HepG2 (cell line): ENCODE measurements around the gene CLIP2. TPM values are rescaled to one million over a fixed set of nuclear protein-coding genes. Genes with fewer than 3 reads are reported as not detected.

ENCODE experiments used
- ATAC-seq: fragments of 200-7000 bp; cut with Tn5 transposase; 3 replicates; pipeline ENCODE4 v1.9.1; 2020; ENCODE audit warnings: mild to moderate bottlenecking, moderate library complexity
- BruUV-seq: library from RNA; stranded (reverse); fragments of 400-500 nt; replicated peaks from 2 replicates; lab custom pipeline; 2021; lab: Mats Ljungman, UMichigan
- CTCF ChIA-PET: fragments of 300-600 bp; formaldehyde crosslinking; extraction: SDS; loops from one replicate; lab custom pipeline; 2021; ENCODE audit warnings: low total read pairs, inconsistent platforms, low intra/inter-chr PET ratio; lab: Yijun Ruan, JAX
- POLR2A ChIA-PET: fragments of 350-600 bp; sonication (Branson Sonifier 250); formaldehyde crosslinking; loops from one replicate; lab custom pipeline; 2020; ENCODE audit warnings: antibody characterized with exemption, inconsistent platforms; lab: Yijun Ruan, JAX
- DNase-seq: peaks from one replicate; pipeline ENCODE4 v3.0.0-alpha.2; 2015; ENCODE audit warnings: low spot score
- FAIRE-seq: peaks from 3 replicates; lab custom pipeline; 2011; peaks lifted over from hg19 to GRCh38; lab: Jason Lieb, UNC
- H2AFZ ChIP-seq: one replicate; pipeline ENCODE4 v1.6.1; 2011; ENCODE audit warnings: low read length, inconsistent platforms
- H3K27ac ChIP-seq: fragments of 300-600 bp; 3 replicates; pipeline ENCODE4 v1.8.0; 2011; ENCODE audit warnings: mixed run types, mild to moderate bottlenecking, mixed read lengths, low read length, inconsistent platforms; ENCODE audit not compliant: insufficient read depth; ENCODE audit errors: extremely low read length
- H3K27me3 ChIP-seq, 2 experiments: fragments of 200-600 bp in 1 of 2; 2 replicates in 1 of 2; 3 replicates in 1 of 2; pipeline versions ENCODE4 v1.6.0 to v1.8.0; 2011; ENCODE audit warnings: low read length in 2 of 2, mild to moderate bottlenecking in 2 of 2, moderate library complexity in 2 of 2, inconsistent platforms in 1 of 2; ENCODE audit not compliant: insufficient read depth in 2 of 2, control insufficient read depth in 1 of 2
- H3K36me3 ChIP-seq, 2 experiments: fragments of 200-600 bp in 1 of 2; replicated peaks in 1 of 2; 2 replicates in 1 of 2; 3 replicates in 1 of 2; pipeline versions ENCODE4 v1.5.1 to v1.8.0; 2011; ENCODE audit warnings: low read length in 2 of 2, inconsistent platforms in 1 of 2; ENCODE audit not compliant: insufficient read depth in 2 of 2, control insufficient read depth in 1 of 2
- H3K4me1 ChIP-seq: 2 replicates; pipeline ENCODE4 v1.5.1; 2012; ENCODE audit warnings: low read length, inconsistent platforms; ENCODE audit not compliant: insufficient read depth
- H3K4me2 ChIP-seq: 2 replicates; pipeline ENCODE4 v1.6.0; 2011; ENCODE audit warnings: low read depth, low read length, inconsistent platforms
- H3K4me3 ChIP-seq, 3 experiments: fragments of 200-600 bp in 1 of 3; sonication (generic), shearing (Covaris generic) in 1 of 3; replicated peaks in 1 of 3; 2 replicates each; pipeline ENCODE4 v1.5.1; 2011 to 2016; ENCODE audit warnings: low read length in 3 of 3, inconsistent platforms in 2 of 3, low read depth in 2 of 3, mild to moderate bottlenecking in 2 of 3, control low read depth in 1 of 3, mixed read lengths in 1 of 3; ENCODE audit not compliant: insufficient read depth in 1 of 3
- H3K79me2 ChIP-seq: one replicate; pipeline ENCODE4 v1.6.1; 2011; ENCODE audit warnings: low read length, inconsistent platforms; ENCODE audit not compliant: insufficient read depth
- H3K9ac ChIP-seq: 2 replicates; pipeline ENCODE4 v1.6.0; 2011; ENCODE audit warnings: mild to moderate bottlenecking, low read depth, low read length, inconsistent platforms; ENCODE audit not compliant: insufficient read depth
- H3K9me3 ChIP-seq: 2 replicates; pipeline ENCODE4 v1.5.1; 2012; ENCODE audit warnings: mild to moderate bottlenecking, low read length
- H4K20me1 ChIP-seq: 2 replicates; pipeline ENCODE4 v1.6.0; 2011; ENCODE audit warnings: inconsistent platforms, mild to moderate bottlenecking, low read length, moderate library complexity; ENCODE audit not compliant: insufficient read depth
- CSRNP1 ChIP-seq: sonication (generic); formaldehyde crosslinking; IDR thresholded peaks from 2 replicates; pipeline ENCODE4 v1.8.1; 2023; ENCODE audit warnings: mild to moderate bottlenecking, missing genetic modification reagents
- HNF1A ChIP-seq, 2 experiments: sonication (generic) in 1 of 2; formaldehyde crosslinking in 1 of 2; IDR thresholded peaks; 2 replicates each; pipeline versions ENCODE4 v1.4.0 to v1.6.1; 2016 to 2020; ENCODE audit warnings: borderline replicate concordance in 1 of 2, low read depth in 1 of 2, mild to moderate bottlenecking in 1 of 2, missing genetic modification reagents in 1 of 2
- HOXA5 ChIP-seq: sonication (generic); formaldehyde crosslinking; IDR thresholded peaks from 2 replicates; pipeline ENCODE4 v1.4.0; 2020; ENCODE audit warnings: missing genetic modification reagents
- POGK ChIP-seq: sonication (generic); formaldehyde crosslinking; conservative IDR thresholded peaks from 2 replicates; pipeline ENCODE4 v1.8.0; 2022; ENCODE audit warnings: mild to moderate bottlenecking, moderate library complexity, missing genetic modification reagents
- RFX3 ChIP-seq: IDR thresholded peaks from 2 replicates; pipeline ENCODE4 v1.6.1; 2016; ENCODE audit warnings: missing biosample characterization, missing genetic modification reagents
- SOX6 ChIP-seq, 2 experiments: fragments of 450-650 bp in 1 of 2; sonication (generic) in 1 of 2; formaldehyde crosslinking in 1 of 2; IDR thresholded peaks; 2 replicates each; pipeline versions ENCODE4 v1.4.0 to v1.6.1; 2017 to 2020; ENCODE audit warnings: antibody characterized with exemption in 1 of 2, mild to moderate bottlenecking in 1 of 2, missing genetic modification reagents in 1 of 2
- SPEN ChIP-seq: sonication (generic); formaldehyde crosslinking; IDR thresholded peaks from 2 replicates; pipeline ENCODE4 v1.5.1; 2020; ENCODE audit warnings: low read depth, mild to moderate bottlenecking, missing genetic modification reagents
- SRSF4 ChIP-seq: fragments of 200-400 bp; formaldehyde crosslinking; IDR thresholded peaks from one replicate; pipeline ENCODE4 v1.6.1; 2018; ENCODE audit warnings: mild to moderate bottlenecking, low read depth, low read length, moderate library complexity; ENCODE audit not compliant: poor library complexity, severe bottlenecking
- WIZ ChIP-seq: sonication (generic); formaldehyde crosslinking; IDR thresholded peaks from 2 replicates; pipeline ENCODE4 v1.5.1; 2020; ENCODE audit warnings: mild to moderate bottlenecking, missing genetic modification reagents
- ZNF260 ChIP-seq: sonication (generic); formaldehyde crosslinking; IDR thresholded peaks from 2 replicates; pipeline ENCODE4 v1.4.0; 2020; ENCODE audit warnings: missing genetic modification reagents, low read depth, mild to moderate bottlenecking, borderline replicate concordance
- ZNF749 ChIP-seq: sonication (generic); formaldehyde crosslinking; IDR thresholded peaks from 2 replicates; pipeline ENCODE4 v1.8.0; 2022; ENCODE audit warnings: mild to moderate bottlenecking, missing genetic modification reagents, moderate library complexity, borderline replicate concordance
- WGBS: methylation state at CpG from one replicate; pipeline ENCODE4 v1.1.6; 2017; ENCODE audit warnings: low lambda C conversion rate; 5-methylcytosine and 5-hydroxymethylcytosine counted together
- in situ Hi-C: cut with HindIII; loops from 2 replicates; pipeline ENCODE4 v1.10.0; 2017; ENCODE audit warnings: low pct_unique_long_range_greater_than_20kb; ENCODE audit not compliant: extremely low pct_ligation_motif_present
- intact Hi-C: fragments of 100-400 bp; cut with micrococcal nuclease; formaldehyde crosslinking; loops from one replicate; pipeline ENCODE4 v1.10.0; 2022; ENCODE audit not compliant: unreplicated experiment
- polyA plus RNA-seq, 8 experiments: library from polyadenylated mRNA; depleted of rRNA in 3 of 8; stranded (reverse) in 7 of 8; unstranded in 1 of 8; fragments of >200 nt; fragmentation: Illumina TruSeq in 4 of 8; extraction: Trizol in 4 of 8; gene quantifications; 2 replicates each; pipeline versions ENCODE4 v1.2.1 to v1.2.3, GENCODE V29; 2011 to 2016; ENCODE audit warnings: low read depth in 4 of 8, missing spikeins in 1 of 8, mixed read lengths in 1 of 8; ENCODE audit not compliant: insufficient read depth in 1 of 8
- total RNA-seq, 5 experiments: library from RNA; depleted of rRNA; stranded (reverse); fragments of >200 nt; fragmentation: Illumina TruSeq; extraction: Trizol; gene quantifications; 2 replicates each; pipeline ENCODE4 v1.2.3, GENCODE V29; 2016; ENCODE audit warnings: low read depth in 1 of 5
- TF ChIP-seq, protein P1 (sequence below): sonication (generic); formaldehyde crosslinking; IDR thresholded peaks from 2 replicates; pipeline ENCODE4 v1.4.0; 2020; ENCODE audit warnings: low read depth, missing genetic modification reagents

CLIP2 gene
- total and polyA plus RNA-seq, 2 of the 13 experiments (the other 11 are each of a cell fraction or from before 2014, with no cell fraction given) = 6.5 to 17.4 TPM

GRCh38 chr7:74379938-74380337 lies 90.7 kb downstream of the CLIP2 start:
- in situ Hi-C loops = no loop called here
- no peak overlapping the region for H3K4me2 ChIP-seq
- TF ChIP-seq RFX3 = no peak
- no peak for TF ChIP-seq SRSF4
- no peak for TF ChIP-seq WIZ
- no peak for TF ChIP-seq POGK (CRISPR knock-in tag)
- TF ChIP-seq, protein P1, sequence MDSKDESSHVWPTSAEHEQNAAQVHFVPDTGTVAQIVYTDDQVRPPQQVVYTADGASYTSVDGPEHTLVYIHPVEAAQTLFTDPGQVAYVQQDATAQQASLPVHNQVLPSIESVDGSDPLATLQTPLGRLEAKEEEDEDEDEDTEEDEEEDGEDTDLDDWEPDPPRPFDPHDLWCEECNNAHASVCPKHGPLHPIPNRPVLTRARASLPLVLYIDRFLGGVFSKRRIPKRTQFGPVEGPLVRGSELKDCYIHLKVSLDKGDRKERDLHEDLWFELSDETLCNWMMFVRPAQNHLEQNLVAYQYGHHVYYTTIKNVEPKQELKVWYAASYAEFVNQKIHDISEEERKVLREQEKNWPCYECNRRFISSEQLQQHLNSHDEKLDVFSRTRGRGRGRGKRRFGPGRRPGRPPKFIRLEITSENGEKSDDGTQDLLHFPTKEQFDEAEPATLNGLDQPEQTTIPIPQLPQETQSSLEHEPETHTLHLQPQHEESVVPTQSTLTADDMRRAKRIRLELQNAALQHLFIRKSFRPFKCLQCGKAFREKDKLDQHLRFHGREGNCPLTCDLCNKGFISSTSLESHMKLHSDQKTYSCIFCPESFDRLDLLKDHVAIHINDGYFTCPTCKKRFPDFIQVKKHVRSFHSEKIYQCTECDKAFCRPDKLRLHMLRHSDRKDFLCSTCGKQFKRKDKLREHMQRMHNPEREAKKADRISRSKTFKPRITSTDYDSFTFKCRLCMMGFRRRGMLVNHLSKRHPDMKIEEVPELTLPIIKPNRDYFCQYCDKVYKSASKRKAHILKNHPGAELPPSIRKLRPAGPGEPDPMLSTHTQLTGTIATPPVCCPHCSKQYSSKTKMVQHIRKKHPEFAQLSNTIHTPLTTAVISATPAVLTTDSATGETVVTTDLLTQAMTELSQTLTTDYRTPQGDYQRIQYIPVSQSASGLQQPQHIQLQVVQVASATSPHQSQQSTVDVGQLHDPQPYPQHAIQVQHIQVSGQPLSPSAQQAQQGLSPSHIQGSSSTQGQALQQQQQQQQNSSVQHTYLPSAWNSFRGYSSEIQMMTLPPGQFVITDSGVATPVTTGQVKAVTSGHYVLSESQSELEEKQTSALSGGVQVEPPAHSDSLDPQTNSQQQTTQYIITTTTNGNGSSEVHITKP (CRISPR knock-in tag) = no peak
- no peak for TF ChIP-seq HOXA5
- no peak for TF ChIP-seq ZNF260 (CRISPR knock-in tag)
- TF ChIP-seq ZNF749 (CRISPR knock-in tag) = no peak
- TF ChIP-seq SOX6 (IDR thresholded peaks at IDR 0.05) = no peak
- TF ChIP-seq SOX6 (CRISPR knock-in tag; IDR thresholded peaks at IDR 0.05) = no peak
- no peak for TF ChIP-seq CSRNP1
- TF ChIP-seq SPEN (CRISPR knock-in tag) = no peak
- TF ChIP-seq HNF1A (IDR thresholded peaks at IDR 0.05; ENCODE audit: low read depth) = no peak
- no peak for TF ChIP-seq HNF1A (CRISPR knock-in tag; IDR thresholded peaks at IDR 0.05; ENCODE audit: borderline replicate concordance)

More at GRCh38 chr7:74379938-74380337, 90.7 kb downstream of the CLIP2 start:
- H3K4me1 ChIP-seq = peaks cover 29% of the 10 kb centered on the region
- ATAC-seq (no peak), DNase-seq (no peak), FAIRE-seq (no peak)
- no peak overlapping the region for H3K4me3 ChIP-seq
- no peaks in the 10 kb centered on the region for H3K27me3 ChIP-seq
- BruUV-seq = no TSS peak
- H3K9me3 ChIP-seq = no peaks in the 10 kb centered on the region
- no peak overlapping the region for H2AFZ ChIP-seq
- ChIA-PET POLR2A (no interaction called here), CTCF (no interaction called here)
- WGBS = 89% methylated on average over 2 of the region's 2 CpGs
- H4K20me1 ChIP-seq = no peaks in the 10 kb centered on the region
- intact Hi-C loops = no loop called here
- H3K79me2 ChIP-seq = no peaks in the 10 kb centered on the region
- H3K27ac ChIP-seq = no peak overlapping the region
- peaks cover 2 to 11% of the 10 kb centered on the region in 2 experiments; a peak in 2 of 5 replicates for H3K36me3 ChIP-seq
- H3K9ac ChIP-seq = no peak overlapping the region
